Muscle layer of colon (tissue), 2 donors: ENCODE results near the gene SLC29A2.
"Not testable (repeated sequence)": the region's sequence is repeated elsewhere in the genome, so short reads cannot be mapped to it uniquely, and the experiment has no call there.

Experiments used
- H3K27ac ChIP-seq: one replicate; pipeline ENCODE4 v1.7.0; 2013; ENCODE audit warnings: low read depth, mild to moderate bottlenecking, low read length, moderate library complexity
- H3K27me3 ChIP-seq, 2 donors: one replicate each; pipeline ENCODE4 v1.7.0; 2013; ENCODE audit warnings: low read length in 2 of 2, mild to moderate bottlenecking in 2 of 2; ENCODE audit not compliant: insufficient read depth in 2 of 2, control insufficient read depth in 1 of 2
- H3K36me3 ChIP-seq: one replicate; pipeline ENCODE4 v1.7.0; 2013; ENCODE audit warnings: mild to moderate bottlenecking, low read length; ENCODE audit not compliant: insufficient read depth
- H3K4me1 ChIP-seq: one replicate; pipeline ENCODE4 v1.7.0; 2013; ENCODE audit warnings: mild to moderate bottlenecking, low read length; ENCODE audit not compliant: insufficient read depth
- H3K4me3 ChIP-seq, 2 donors: one replicate each; pipeline ENCODE4 v1.7.0; 2013; ENCODE audit warnings: low read length in 2 of 2, low read depth in 1 of 2, mild to moderate bottlenecking in 1 of 2, moderate library complexity in 1 of 2
- H3K9ac ChIP-seq: one replicate; pipeline ENCODE4 v1.7.0; 2013; ENCODE audit warnings: low read length
- H3K9me3 ChIP-seq: one replicate; pipeline ENCODE4 v1.7.0; 2013; ENCODE audit warnings: mild to moderate bottlenecking, low read length
- donor health status: abdominal sarcoma.
- donor health status: Adenocarcinoma of cecum.

The SLC29A2 gene

DNA sequence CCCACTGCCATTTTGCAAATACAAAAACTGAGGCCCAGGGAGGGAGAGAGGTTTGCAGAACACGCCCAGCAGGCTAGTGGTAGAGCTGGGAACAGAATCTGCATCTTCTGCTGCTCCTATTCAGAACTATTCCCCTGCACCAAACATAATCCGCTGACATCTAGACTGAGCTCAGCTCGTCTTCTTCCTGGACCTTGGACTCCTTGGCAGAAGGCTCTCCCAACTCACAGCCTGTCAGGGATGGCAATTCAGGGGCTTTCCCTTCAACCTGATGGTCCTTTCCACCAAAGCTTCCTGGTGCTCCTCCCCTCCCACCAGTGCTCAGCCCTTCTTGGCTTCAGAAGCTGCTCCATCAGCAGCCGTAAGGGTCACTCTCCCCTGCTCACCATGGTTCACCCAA lies 39.8 kb upstream of the SLC29A2 start:
- Histone ChIP-seq H3K9me3 (no peaks in the 10 kb centered on the region), H3K27me3 (no peaks in the 10 kb centered on the region), H3K4me1 (peaks cover 46% of the 10 kb centered on the region), H3K4me3 (peak overlapping the region; percentile 27 to 62), H3K9ac (peak overlapping the region; percentile 19), H3K36me3 (peaks cover 1% of the 10 kb centered on the region), H3K27ac (peak overlapping the region; percentile 4)

GRCh38 chr11:66410191-66410590 lies 38.6 kb upstream of the SLC29A2 start:
- Histone ChIP-seq H3K9me3 (no peaks in the 10 kb centered on the region), H3K4me1 (peaks cover 46% of the 10 kb centered on the region), H3K36me3 (no peaks in the 10 kb centered on the region), H3K9ac (peak overlapping the region; percentile 92), H3K27ac (peak overlapping the region; percentile 90), H3K4me3 (peak overlapping the region in 1 of 2 donors; percentile 62), H3K27me3 (no peaks in the 10 kb centered on the region)

DNA sequence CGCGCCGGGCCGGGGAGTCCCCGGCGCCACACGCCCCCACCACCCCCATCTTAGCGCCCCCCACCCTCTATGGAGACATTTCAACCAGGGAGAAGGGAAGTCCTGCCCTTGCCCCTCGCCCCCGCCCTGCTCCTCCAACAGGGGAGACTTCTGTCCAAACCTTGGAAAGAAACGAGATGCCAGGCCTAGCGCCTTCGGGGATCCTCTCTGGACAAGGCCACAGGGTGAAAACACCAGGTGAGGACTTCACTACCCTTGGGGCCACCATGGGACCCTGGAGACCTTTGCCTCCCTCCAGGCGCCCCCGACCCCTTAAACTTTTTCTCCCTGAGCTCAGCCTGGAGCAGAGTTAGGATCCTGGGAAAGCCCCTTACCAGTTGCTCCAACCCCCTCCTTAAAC lies 37.7 kb upstream of the SLC29A2 start:
- Histone ChIP-seq H3K9me3 (no peaks in the 10 kb centered on the region), H3K4me3 (peak overlapping the region; percentile 34 to 62), H3K36me3 (no peaks in the 10 kb centered on the region), H3K9ac (peak overlapping the region; percentile 92), H3K4me1 (peaks cover 43% of the 10 kb centered on the region), H3K27me3 (no peaks in the 10 kb centered on the region), H3K27ac (peak overlapping the region; percentile 90)

GRCh38 chr11:66408488-66409214 lies 37.1 kb upstream of the SLC29A2 start:
- H3K9me3 ChIP-seq: no peaks in the 10 kb centered on the region
- H3K4me3 ChIP-seq: peak overlapping the region in 1 of 2 donors; percentile 62
- no peak overlapping the region for H3K9ac ChIP-seq
- no peaks in the 10 kb centered on the region for H3K27me3 ChIP-seq
- peaks cover 37% of the 10 kb centered on the region for H3K4me1 ChIP-seq
- H3K27ac ChIP-seq: peak overlapping the region; percentile 90
- no peaks in the 10 kb centered on the region for H3K36me3 ChIP-seq

DNA sequence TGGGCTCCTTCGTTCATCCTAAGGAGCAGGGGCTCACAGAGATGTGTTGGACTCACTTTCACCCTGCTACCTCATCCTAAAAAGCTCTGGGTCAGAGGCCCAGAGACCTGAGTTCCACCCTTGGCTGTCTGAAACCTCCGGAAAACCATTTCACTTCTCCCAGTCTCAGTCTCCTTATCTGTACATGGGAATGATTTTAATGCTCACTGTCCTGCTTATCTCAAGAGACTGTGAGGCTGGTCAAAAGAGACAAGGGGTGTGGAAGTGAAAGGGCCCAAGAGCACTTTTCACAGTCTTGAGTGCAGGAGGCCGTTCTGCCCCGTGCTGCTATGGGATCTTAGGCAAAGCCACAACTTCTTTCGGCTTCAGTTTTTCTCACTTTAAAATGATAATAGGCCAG lies 36.1 kb upstream of the SLC29A2 start:
- Histone ChIP-seq H3K27me3 (no peaks in the 10 kb centered on the region), H3K27ac (no peak overlapping the region)

GRCh38 chr11:66393954-66394353 lies 22.4 kb upstream of the SLC29A2 start:
- H3K4me3 ChIP-seq: no peak overlapping the region
- no peak overlapping the region for H3K27ac ChIP-seq
- H3K4me1 ChIP-seq: no peaks in the 10 kb centered on the region
- no peaks in the 10 kb centered on the region for H3K27me3 ChIP-seq
- no peaks in the 10 kb centered on the region for H3K36me3 ChIP-seq
- no peak overlapping the region for H3K9ac ChIP-seq
- H3K9me3 ChIP-seq: no peaks in the 10 kb centered on the region

More for the DNA sequence above, 36.1 kb upstream of the SLC29A2 start:
- no peaks in the 10 kb centered on the region for H3K36me3 ChIP-seq
- H3K4me1 ChIP-seq: peaks cover 27% of the 10 kb centered on the region
- H3K9me3 ChIP-seq: no peaks in the 10 kb centered on the region
- no peak overlapping the region for H3K9ac ChIP-seq
- no peak overlapping the region for H3K4me3 ChIP-seq

DNA sequence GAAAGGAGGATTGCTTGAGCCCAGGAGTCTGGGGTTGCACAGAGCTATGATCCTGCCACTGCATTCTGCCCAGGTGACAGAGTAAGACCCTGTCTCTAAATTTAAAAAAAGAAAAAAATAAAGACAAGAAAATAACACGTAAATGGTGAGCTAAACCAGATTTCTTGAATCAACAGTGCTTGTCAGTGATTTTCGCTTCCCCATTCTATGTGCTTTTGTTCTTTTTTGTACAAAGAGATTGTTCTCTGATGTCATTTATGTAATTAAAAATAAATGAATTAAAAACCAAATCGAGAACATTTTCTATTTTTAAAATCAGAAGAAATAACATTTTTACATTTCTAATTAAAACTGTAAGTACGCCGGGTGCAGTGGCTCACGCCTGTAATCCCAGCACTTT lies 19.8 kb upstream of the SLC29A2 start:
- Histone ChIP-seq H3K36me3 (no peaks in the 10 kb centered on the region), H3K9me3 (no peaks in the 10 kb centered on the region), H3K27ac (no peak overlapping the region), H3K27me3 (no peaks in the 10 kb centered on the region), H3K9ac (no peak overlapping the region), H3K4me3 (no peak overlapping the region), H3K4me1 (peaks cover 3% of the 10 kb centered on the region)

DNA sequence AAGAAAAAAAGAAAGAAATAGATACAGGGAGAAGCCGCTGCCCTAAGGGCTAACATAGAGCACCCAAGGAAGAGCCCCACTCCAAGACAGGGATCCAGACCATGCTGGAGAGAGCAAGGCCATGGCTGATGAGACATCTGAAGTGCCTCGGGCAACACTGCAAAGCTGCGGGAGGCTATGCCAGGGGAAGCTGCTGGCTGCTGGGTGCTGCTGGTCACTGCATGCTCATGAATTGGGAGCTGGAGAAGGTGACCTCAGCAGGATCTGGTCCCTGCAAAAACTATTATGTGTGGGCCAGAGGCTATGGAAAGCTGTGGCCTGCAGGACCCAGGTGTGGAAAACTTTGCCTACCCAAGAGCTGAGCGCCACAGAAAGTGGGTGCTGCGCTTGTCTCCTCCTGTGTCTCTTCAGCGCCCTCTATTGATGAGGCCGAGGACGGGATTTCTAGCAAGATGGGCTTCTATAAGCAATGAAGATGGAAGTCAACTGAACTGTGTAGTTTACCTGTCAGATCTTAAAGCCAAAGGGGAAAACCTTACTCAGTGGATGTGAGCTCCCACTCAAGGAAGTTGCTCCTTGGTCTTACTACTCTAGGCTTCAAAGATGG lies 17.3 kb upstream of the SLC29A2 start:
- H3K27ac ChIP-seq: no peak overlapping the region
- H3K4me1 ChIP-seq: peaks cover 7% of the 10 kb centered on the region
- H3K4me3 ChIP-seq: no peak overlapping the region
- H3K27me3 ChIP-seq: no peaks in the 10 kb centered on the region
- no peak overlapping the region for H3K9ac ChIP-seq
- H3K36me3 ChIP-seq: no peaks in the 10 kb centered on the region
- H3K9me3 ChIP-seq: no peaks in the 10 kb centered on the region

DNA sequence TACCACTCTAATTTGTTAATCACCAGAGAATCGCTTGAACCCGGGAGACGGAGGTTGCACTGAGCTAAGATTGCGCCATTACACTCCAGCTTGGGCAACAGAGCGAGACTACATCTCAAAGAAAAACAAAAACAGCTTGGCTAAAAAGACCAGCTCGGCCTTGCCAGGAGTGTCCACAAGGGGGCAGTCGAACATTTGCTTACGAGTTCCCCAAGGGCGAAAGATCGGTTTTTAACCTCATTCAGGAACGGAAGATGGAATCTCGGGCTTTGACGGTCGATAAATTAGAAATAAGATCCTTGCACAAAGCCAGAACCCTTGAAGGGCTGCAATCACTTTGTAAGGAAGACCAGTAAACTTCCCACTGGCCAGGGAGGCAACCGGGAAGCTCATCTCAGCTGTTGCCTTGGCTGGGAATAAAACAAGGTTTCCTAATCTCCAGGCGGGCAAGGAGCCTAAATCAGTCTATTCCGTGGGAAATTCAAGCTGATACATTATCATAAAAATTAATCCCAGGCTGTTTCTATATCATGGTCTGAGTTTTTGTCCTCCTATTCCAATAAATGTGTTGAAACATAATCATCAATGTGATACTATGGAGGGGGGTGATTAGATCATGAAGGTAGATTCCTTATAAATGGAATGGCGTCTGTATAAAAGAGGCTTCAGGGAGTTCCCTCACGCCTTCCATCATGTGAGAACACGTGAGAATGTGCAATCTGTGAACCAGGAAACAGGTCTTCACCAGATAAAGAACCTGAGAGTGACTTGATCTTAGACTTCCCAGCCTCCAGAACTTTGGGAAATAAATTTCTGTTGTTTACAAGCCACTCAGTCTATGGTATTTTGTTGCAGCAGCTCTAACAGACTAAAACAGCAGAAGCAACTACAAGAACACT lies 14.9 kb upstream of the SLC29A2 start:
- Histone ChIP-seq H3K9ac (no peak overlapping the region), H3K4me1 (peaks cover 7% of the 10 kb centered on the region), H3K27ac (no peak overlapping the region), H3K4me3 (peak overlapping the region in 1 of 2 donors; percentile 45), H3K36me3 (no peaks in the 10 kb centered on the region), H3K27me3 (no peaks in the 10 kb centered on the region), H3K9me3 (no peaks in the 10 kb centered on the region)

- H3K9ac ChIP-seq, H3K4me3 ChIP-seq, H3K27me3 ChIP-seq, H3K9me3 ChIP-seq, H3K4me1 ChIP-seq, H3K27ac ChIP-seq, H3K36me3 ChIP-seq: not testable (repeated sequence)
These were observed 12.8 kb upstream of the SLC29A2 start for GRCh38 chr11:66384316-66384715.

- H3K36me3 ChIP-seq, H3K27ac ChIP-seq, H3K4me3 ChIP-seq, H3K27me3 ChIP-seq, H3K9ac ChIP-seq, H3K9me3 ChIP-seq, H3K4me1 ChIP-seq: not testable (repeated sequence)
These were observed 8.7 kb upstream of the SLC29A2 start for GRCh38 chr11:66380264-66380663.
